GM23338 (cell line): ENCODE data around the gene GAB1. TPM values are rescaled to one million over a fixed set of nuclear protein-coding genes. Genes with fewer than 3 reads are reported as not detected.

Source experiments
- ATAC-seq: fragments of 200-7000 bp; cut with Tn5 transposase; 3 replicates; pipeline ENCODE4 v1.9.1; 2020
- DNase-seq: peaks from one replicate; pipeline ENCODE4 v3.0.0-alpha.2; 2015; ENCODE audit warnings: low spot score
- H2AFZ ChIP-seq: fragments of 200-600 bp; sonication (generic); 2 replicates; pipeline ENCODE4 v1.8.0; 2016; ENCODE audit warnings: antibody characterized with exemption, mild to moderate bottlenecking, moderate library complexity
- H3F3A ChIP-seq: fragments of 200-600 bp; sonication (generic); replicated peaks from 2 replicates; pipeline ENCODE4 v1.8.0; 2017; ENCODE audit warnings: antibody characterized with exemption, mixed run types, low read depth
- H3K27ac ChIP-seq: fragments of 200-600 bp; sonication (generic); 2 replicates; pipeline ENCODE4 v1.6.1; 2016; ENCODE audit warnings: low read depth
- H3K27me3 ChIP-seq: fragments of 200-600 bp; sonication (generic); 2 replicates; pipeline ENCODE4 v1.8.0; 2016; ENCODE audit warnings: mild to moderate bottlenecking, mixed run types, moderate library complexity; ENCODE audit not compliant: insufficient read depth
- H3K36me3 ChIP-seq: fragments of 200-600 bp; sonication (generic); 2 replicates; pipeline ENCODE4 v1.8.0; 2016; ENCODE audit warnings: mild to moderate bottlenecking; ENCODE audit not compliant: insufficient read depth
- H3K4me1 ChIP-seq: fragments of 200-600 bp; sonication (generic); 2 replicates; pipeline ENCODE4 v1.8.0; 2016; ENCODE audit warnings: mild to moderate bottlenecking, moderate library complexity; ENCODE audit not compliant: insufficient read depth
- H3K4me2 ChIP-seq: fragments of 200-600 bp; sonication (generic); 2 replicates; pipeline ENCODE4 v1.7.1; 2017; ENCODE audit warnings: mixed run types
- H3K4me3 ChIP-seq: fragments of 200-600 bp; sonication (generic); 2 replicates; pipeline ENCODE4 v1.6.1; 2016; ENCODE audit warnings: mixed run types
- H3K79me2 ChIP-seq: fragments of 200-600 bp; sonication (generic); replicated peaks from 2 replicates; pipeline ENCODE4 v1.8.0; 2017; ENCODE audit warnings: mild to moderate bottlenecking; ENCODE audit not compliant: insufficient read depth
- H3K9me2 ChIP-seq: fragments of 200-600 bp; sonication (generic); 2 replicates; pipeline ENCODE4 v1.8.0; 2017; ENCODE audit not compliant: insufficient read depth
- H4K20me1 ChIP-seq: fragments of 200-600 bp; sonication (generic); replicated peaks from 2 replicates; pipeline ENCODE4 v1.8.0; 2017; ENCODE audit warnings: mild to moderate bottlenecking; ENCODE audit not compliant: insufficient read depth
- H3K27ac Mint-ChIP-seq: 2 replicates; pipeline ENCODE4 v1.8.0; 2020; ENCODE audit warnings: inconsistent platforms, mild to moderate bottlenecking, moderate library complexity, mixed read lengths
- H3K27me3 Mint-ChIP-seq: 3 replicates; pipeline ENCODE4 v1.8.0; 2022; ENCODE audit warnings: low read depth, mild to moderate bottlenecking, moderate library complexity, mixed read lengths, inconsistent platforms; ENCODE audit not compliant: insufficient read depth, poor library complexity
- H3K36me3 Mint-ChIP-seq: 3 replicates; pipeline ENCODE4 v1.8.0; 2021; ENCODE audit warnings: low read depth, mild to moderate bottlenecking, inconsistent platforms, moderate library complexity, mixed read lengths
- H3K4me1 Mint-ChIP-seq: 3 replicates; pipeline ENCODE4 v1.8.0; 2020; ENCODE audit warnings: mild to moderate bottlenecking, inconsistent platforms, mixed read lengths
- H3K4me3 Mint-ChIP-seq: 3 replicates; pipeline ENCODE4 v1.8.0; 2021; ENCODE audit warnings: moderate library complexity, mild to moderate bottlenecking, inconsistent platforms, mixed read lengths
- H3K9me3 Mint-ChIP-seq: 3 replicates; pipeline ENCODE4 v1.8.0; 2020; ENCODE audit warnings: moderate library complexity, mild to moderate bottlenecking, inconsistent platforms, mixed read lengths
- EZH2 ChIP-seq: fragments of 200-600 bp; sonication (generic); IDR thresholded peaks from one replicate; pipeline ENCODE4 v1.8.0; 2017; ENCODE audit warnings: antibody characterized with exemption, mild to moderate bottlenecking, low read depth; ENCODE audit not compliant: unreplicated experiment
- EZH2phosphoT487 ChIP-seq: fragments of 200-600 bp; sonication (generic); IDR thresholded peaks from one replicate; pipeline ENCODE4 v1.8.1; 2018; ENCODE audit warnings: antibody characterized with exemption; ENCODE audit not compliant: unreplicated experiment
- JUNB ChIP-seq: IDR thresholded peaks from one replicate; pipeline ENCODE4 v1.6.1; 2016; ENCODE audit warnings: antibody characterized with exemption; ENCODE audit not compliant: unreplicated experiment
- NANOG ChIP-seq: IDR thresholded peaks from 2 replicates; pipeline ENCODE4 v1.6.1; 2016; ENCODE audit warnings: antibody characterized with exemption, borderline replicate concordance
- POLR2AphosphoS5 ChIP-seq: IDR thresholded peaks from 2 replicates; pipeline ENCODE4 v1.6.1; 2016; ENCODE audit warnings: antibody characterized with exemption, low read depth
- ZNF114 ChIP-seq: fragments of 250-450 bp; sonication (Bioruptor Pico); IDR thresholded peaks from 2 replicates; pipeline ENCODE4 v1.5.0; 2020; ENCODE audit warnings: mild to moderate bottlenecking, moderate library complexity
- ZNF331 ChIP-seq: fragments of 250-450 bp; sonication (Bioruptor Pico); IDR thresholded peaks from 2 replicates; pipeline ENCODE4 v1.5.0; 2020; ENCODE audit warnings: low read depth, mild to moderate bottlenecking, moderate library complexity
- polyA plus RNA-seq: library from polyadenylated mRNA; unstranded; fragments of >200 nt; fragmentation: Nextera tagmentation; extraction: Ambion mirVana; gene quantifications from 2 replicates; pipeline ENCODE4 v1.2.1, GENCODE V29; 2016
- total RNA-seq: library from RNA; depleted of rRNA; stranded (reverse); fragments of >200 nt; shearing (Covaris generic); gene quantifications from 2 replicates; pipeline ENCODE4 v1.2.3, GENCODE V29; 2014
- TF ChIP-seq, protein P1 (sequence below): IDR thresholded peaks from 2 replicates; pipeline ENCODE4 v1.6.1; 2016; ENCODE audit warnings: antibody characterized with exemption
- TF ChIP-seq, protein P2 (sequence below): fragments of 250-450 bp; sonication (Bioruptor Pico); IDR thresholded peaks from 2 replicates; pipeline ENCODE4 v1.5.0; 2020; ENCODE audit warnings: mild to moderate bottlenecking, moderate library complexity

GAB1 gene
- total and polyA plus RNA-seq, 2 experiments from 2014 or later, result 4.0 to 18.4 TPM

DNA sequence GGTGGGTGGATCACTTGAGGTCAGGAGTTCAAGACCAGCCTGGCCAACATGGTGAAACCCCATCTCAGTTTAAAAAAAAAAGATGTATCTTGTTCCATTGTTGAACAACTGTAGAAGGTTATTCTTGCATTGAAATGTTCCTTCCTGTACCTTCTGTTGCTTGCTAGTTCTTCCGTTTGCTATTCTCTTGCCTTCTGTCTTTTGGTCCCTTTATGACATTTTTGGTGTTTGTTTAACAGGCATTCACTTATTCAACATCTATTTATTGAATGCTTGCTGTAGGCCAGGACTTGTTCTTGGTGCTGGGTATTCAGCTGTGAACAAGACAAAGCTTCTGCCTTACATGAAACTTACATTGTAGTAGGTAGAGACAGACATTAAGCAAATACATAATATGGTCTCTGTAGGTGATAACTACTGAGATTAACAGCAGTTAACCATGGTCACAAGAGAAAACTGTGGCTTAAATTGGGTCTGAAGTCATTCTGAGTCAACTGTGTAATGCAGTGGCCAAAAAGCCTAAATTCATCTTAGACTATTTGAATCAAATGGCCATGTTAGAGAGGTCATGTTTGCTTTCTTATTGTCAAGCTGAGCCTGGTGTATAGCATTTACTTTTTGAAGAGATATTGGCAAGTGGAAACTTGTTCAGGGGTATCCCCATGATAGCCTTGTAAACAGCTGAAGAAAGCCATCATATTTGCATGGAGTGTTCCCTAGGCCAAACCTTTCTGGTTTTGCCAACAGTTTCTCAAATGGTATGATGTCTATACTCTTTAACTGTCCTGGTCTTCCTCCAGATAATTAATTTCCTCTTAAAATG, 35.6 kb downstream of the GAB1 start:
- TF ChIP-seq, protein P1, sequence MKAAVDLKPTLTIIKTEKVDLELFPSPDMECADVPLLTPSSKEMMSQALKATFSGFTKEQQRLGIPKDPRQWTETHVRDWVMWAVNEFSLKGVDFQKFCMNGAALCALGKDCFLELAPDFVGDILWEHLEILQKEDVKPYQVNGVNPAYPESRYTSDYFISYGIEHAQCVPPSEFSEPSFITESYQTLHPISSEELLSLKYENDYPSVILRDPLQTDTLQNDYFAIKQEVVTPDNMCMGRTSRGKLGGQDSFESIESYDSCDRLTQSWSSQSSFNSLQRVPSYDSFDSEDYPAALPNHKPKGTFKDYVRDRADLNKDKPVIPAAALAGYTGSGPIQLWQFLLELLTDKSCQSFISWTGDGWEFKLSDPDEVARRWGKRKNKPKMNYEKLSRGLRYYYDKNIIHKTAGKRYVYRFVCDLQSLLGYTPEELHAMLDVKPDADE, result no peak
- no peak for TF ChIP-seq EZH2
- TF ChIP-seq EZH2phosphoT487, result no peak
- TF ChIP-seq NANOG, result no peak
- TF ChIP-seq ZNF331 (CRISPR knock-in tag), result no peak
- TF ChIP-seq, protein P2, sequence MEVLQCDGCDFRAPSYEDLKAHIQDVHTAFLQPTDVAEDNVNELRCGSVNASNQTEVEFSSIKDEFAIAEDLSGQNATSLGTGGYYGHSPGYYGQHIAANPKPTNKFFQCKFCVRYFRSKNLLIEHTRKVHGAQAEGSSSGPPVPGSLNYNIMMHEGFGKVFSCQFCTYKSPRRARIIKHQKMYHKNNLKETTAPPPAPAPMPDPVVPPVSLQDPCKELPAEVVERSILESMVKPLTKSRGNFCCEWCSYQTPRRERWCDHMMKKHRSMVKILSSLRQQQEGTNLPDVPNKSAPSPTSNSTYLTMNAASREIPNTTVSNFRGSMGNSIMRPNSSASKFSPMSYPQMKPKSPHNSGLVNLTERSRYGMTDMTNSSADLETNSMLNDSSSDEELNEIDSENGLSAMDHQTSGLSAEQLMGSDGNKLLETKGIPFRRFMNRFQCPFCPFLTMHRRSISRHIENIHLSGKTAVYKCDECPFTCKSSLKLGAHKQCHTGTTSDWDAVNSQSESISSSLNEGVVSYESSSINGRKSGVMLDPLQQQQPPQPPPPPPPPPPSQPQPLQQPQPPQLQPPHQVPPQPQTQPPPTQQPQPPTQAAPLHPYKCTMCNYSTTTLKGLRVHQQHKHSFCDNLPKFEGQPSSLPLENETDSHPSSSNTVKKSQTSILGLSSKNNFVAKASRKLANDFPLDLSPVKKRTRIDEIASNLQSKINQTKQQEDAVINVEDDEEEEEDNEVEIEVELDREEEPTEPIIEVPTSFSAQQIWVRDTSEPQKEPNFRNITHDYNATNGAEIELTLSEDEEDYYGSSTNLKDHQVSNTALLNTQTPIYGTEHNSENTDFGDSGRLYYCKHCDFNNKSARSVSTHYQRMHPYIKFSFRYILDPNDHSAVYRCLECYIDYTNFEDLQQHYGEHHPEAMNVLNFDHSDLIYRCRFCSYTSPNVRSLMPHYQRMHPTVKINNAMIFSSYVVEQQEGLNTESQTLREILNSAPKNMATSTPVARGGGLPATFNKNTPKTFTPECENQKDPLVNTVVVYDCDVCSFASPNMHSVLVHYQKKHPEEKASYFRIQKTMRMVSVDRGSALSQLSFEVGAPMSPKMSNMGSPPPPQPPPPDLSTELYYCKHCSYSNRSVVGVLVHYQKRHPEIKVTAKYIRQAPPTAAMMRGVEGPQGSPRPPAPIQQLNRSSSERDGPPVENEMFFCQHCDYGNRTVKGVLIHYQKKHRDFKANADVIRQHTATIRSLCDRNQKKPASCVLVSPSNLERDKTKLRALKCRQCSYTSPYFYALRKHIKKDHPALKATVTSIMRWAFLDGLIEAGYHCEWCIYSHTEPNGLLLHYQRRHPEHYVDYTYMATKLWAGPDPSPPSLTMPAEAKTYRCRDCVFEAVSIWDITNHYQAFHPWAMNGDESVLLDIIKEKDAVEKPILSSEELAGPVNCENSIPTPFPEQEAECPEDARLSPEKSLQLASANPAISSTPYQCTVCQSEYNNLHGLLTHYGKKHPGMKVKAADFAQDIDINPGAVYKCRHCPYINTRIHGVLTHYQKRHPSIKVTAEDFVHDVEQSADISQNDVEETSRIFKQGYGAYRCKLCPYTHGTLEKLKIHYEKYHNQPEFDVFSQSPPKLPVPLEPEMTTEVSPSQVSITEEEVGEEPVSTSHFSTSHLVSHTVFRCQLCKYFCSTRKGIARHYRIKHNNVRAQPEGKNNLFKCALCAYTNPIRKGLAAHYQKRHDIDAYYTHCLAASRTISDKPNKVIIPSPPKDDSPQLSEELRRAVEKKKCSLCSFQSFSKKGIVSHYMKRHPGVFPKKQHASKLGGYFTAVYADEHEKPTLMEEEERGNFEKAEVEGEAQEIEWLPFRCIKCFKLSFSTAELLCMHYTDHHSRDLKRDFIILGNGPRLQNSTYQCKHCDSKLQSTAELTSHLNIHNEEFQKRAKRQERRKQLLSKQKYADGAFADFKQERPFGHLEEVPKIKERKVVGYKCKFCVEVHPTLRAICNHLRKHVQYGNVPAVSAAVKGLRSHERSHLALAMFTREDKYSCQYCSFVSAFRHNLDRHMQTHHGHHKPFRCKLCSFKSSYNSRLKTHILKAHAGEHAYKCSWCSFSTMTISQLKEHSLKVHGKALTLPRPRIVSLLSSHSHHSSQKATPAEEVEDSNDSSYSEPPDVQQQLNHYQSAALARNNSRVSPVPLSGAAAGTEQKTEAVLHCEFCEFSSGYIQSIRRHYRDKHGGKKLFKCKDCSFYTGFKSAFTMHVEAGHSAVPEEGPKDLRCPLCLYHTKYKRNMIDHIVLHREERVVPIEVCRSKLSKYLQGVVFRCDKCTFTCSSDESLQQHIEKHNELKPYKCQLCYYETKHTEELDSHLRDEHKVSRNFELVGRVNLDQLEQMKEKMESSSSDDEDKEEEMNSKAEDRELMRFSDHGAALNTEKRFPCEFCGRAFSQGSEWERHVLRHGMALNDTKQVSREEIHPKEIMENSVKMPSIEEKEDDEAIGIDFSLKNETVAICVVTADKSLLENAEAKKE (CRISPR knock-in tag), result no peak
- TF ChIP-seq ZNF114, result no peak
- TF ChIP-seq POLR2AphosphoS5, result no peak
- no peak for TF ChIP-seq JUNB
- no peak overlapping the region for H2AFZ ChIP-seq
- no peak overlapping the region for H3K4me2 ChIP-seq
- H3K79me2 ChIP-seq, result peaks cover 80% of the 10 kb centered on the region
- peaks cover 9% of the 10 kb centered on the region for H3K9me3 Mint-ChIP-seq
- DNase-seq (no peak), ATAC-seq (no peak)
- no peaks in the 10 kb centered on the region for H3K9me2 ChIP-seq
- H3K4me1 Mint-ChIP-seq, result peaks cover 21% of the 10 kb centered on the region
- no peaks in the 10 kb centered on the region for H4K20me1 ChIP-seq
- H3F3A ChIP-seq, result no peaks in the 10 kb centered on the region
- no peaks in the 10 kb centered on the region for H3K27me3 ChIP-seq
- peaks cover 12% of the 10 kb centered on the region; the same call in 2 of the 3 replicates for H3K36me3 Mint-ChIP-seq
- no peak overlapping the region for H3K4me3 Mint-ChIP-seq
- no peaks in the 10 kb centered on the region for H3K27me3 Mint-ChIP-seq
- H3K4me1 ChIP-seq, result peaks cover 12% of the 10 kb centered on the region; the same call in 1 of the 2 replicates
- H3K27ac Mint-ChIP-seq, result no peak overlapping the region
- H3K4me3 ChIP-seq, result no peak overlapping the region
- H3K27ac ChIP-seq, result no peak overlapping the region
- no peaks in the 10 kb centered on the region for H3K36me3 ChIP-seq
